HG02970 (cell line): ENCODE results near the gene OR10X1.

Experiments
- ATAC-seq: cut with Tn5 transposase; IDR thresholded peaks from one replicate; pipeline ENCODE4 v1.9.1; 2021; ENCODE audit warnings: mild to moderate bottlenecking, moderate library complexity, moderate number of reproducible peaks; ENCODE audit not compliant: unreplicated experiment, low FRiP score

Gene OR10X1

GRCh38 chr1:158579733-158580132 is at the start of gene OR10X1:
Gene OR10X1, minus strand, starts transcription at chr1:158579899. Its CDS starts 0 bp downstream, at chr1:158579899.
- no peak for ATAC-seq

DNA sequence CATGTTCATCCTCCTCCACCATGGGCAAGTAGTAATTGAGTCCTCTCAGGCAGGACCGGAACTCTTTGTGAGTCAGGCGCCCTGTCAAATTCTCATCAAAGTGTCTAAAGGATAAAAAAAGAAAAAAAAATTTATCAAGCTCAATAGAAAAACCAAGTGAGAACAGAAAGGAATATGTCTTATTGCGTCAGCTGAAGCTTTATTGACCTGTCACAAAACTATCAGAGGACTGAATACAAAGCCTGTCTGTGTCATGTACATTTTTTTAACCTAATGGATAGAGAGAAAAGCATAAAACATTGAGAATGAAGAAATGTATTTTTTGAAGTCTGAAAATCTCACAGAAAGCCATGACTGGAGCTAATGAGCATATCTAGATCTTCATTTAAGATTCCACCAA is 34.1 kb upstream of the OR10X1 start:
- ATAC-seq, result no peak

GRCh38 chr1:158611916-158612315 is 32.2 kb upstream of the OR10X1 start:
- ATAC-seq, result no peak

DNA sequence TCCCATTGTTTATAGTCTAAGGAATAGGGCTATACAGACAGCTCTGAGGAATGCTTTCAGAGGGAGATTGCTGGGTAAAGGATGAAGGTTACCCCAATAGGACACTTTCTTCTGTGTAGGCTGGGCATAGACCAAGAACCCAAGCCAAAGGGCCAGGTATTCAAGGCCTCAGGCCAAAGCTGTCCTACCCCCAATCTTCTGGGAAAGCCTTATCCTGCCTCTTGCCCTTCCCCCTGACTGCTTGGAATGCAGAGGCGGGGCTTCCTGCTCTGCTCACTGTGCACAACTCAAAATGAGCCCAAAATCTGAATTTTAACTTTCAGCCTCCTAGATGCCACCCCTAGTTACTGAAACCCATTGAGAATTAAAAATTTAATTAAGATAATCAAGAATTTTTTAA is 27.6 kb upstream of the OR10X1 start:
- ATAC-seq, result no peak

DNA sequence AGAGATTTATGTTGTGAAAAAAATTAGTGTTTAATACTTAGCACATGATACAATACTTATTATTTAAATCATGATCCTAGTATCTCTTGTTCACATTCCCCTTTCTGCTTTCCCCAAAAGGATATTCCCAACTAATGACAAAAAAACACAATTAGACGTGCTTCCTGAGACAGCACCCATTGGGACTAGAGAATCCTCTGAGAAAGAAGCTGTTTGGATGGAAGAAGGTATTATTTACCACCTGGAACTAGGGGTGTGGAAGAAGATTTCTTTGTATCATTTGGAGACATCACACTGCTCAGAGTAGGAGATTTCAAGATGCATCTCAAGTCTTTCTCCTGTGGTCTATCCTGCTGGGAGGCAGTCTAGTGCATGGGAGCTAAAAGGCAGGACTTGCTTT is 25.3 kb upstream of the OR10X1 start, which contains the start of gene OR10Z1:
TSS of gene OR10Z1 (plus strand) at position 301 of the 400 bp plus-strand sequence. CDS start 1,171 bp downstream, outside the sequence.
- ATAC-seq, result no peak

DNA sequence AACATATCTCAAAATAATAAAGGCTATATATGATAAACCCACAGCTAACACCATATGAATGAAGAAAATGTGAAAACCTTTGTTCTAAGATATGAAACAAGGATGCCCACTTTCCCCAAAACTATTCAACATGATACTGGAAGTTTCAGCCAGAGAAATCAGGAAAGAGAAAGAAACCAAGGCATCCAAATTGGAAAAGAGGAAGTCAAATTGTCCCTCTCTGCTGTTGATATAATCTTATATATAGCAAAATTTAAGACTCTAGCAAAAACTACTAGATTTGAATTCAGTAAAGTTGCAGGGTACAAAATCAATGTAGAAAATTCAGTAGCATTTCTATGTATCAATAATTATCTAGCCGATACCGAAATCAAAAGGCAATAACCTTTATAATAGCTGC is 21.0 kb upstream of the OR10X1 start:
- no peak for ATAC-seq

DNA sequence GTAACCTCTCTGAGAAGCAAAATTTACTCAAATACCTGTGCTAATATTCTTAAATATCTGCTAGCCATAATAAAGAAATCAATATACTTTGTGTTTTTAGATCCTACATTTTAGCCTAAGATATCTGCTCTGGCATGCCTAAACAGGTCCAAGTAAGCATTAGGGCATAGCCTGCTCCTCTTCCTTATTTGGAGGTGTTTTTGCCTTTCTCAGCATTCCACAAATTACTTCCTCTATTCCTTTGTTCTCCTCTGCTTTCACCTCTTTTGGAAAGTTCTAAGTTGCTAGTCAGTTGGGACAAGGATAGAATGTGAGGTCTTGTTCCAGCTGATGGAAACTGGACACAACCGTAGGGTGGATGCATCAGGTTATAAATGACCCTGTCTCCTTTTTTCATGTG is 7.2 kb upstream of the OR10X1 start:
- no peak for ATAC-seq

DNA sequence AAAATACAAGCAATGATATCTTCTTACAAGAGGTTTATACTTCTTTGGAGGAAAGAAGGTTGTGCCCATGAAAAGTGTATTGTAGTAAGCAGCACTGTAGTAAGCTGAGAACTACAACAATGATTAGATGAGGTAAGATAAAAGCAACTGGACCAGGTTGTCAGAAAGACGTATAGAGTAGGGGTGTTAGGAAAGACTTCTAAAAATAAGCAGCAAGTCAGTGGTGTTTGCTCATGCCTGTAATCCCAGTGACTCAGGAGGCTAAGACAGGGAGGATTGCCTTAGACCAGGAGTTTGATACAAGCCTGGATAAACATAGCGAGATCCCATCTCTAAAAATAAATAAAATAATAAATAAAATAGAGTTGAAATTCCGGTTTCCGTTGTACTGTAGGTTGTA is 4.3 kb upstream of the OR10X1 start:
- no peak for ATAC-seq

- no peak for ATAC-seq
These were observed 2.1 kb downstream of the OR10X1 start for GRCh38 chr1:158577561-158577960.

- no peak for ATAC-seq
These were observed 7.5 kb downstream of the OR10X1 start for GRCh38 chr1:158572226-158572625.

DNA sequence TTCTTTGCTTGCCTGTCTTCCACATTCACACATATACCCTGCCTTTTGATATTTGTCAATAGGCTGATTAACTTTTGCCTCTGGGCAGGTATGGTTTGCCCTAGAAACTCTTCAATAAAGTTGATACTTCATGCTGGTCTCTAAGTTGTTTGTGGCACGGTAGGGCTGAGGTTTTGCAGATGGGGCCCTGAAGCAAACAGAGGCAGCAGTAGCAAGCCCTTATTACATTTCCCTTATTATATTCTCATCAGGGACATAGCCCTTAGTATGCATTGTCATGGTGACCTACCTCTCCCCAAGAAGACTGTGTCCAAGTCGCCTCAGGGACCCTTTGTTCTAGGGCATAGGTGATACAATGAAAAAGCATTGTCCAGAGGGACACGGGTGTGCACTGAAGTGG is 9.2 kb downstream of the OR10X1 start, which contains the start of gene OR6P1:
TSS of gene OR6P1 (minus strand) at position 101 of the 400 bp plus-strand sequence. CDS start 6,976 bp downstream, outside the sequence.
- ATAC-seq, result no peak

DNA sequence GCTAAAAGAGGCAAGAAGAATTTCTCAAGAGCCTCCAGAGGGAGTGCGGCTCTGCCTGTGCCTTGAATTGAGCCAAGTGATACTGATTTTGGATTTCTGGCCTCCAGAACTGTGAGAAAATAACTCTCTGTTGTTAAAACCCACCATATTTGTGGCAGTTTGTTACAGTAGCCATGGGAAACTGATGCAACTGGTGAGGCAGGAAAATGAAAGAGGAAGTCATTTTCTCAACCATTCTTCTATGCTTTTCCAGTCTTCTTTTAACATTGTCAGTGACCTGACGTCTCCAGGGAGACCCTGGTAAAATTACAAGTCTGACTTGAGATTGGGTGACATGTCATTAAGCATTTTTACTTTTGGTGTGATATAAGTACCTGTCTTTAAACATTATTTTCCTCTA is 15.1 kb downstream of the OR10X1 start:
- ATAC-seq, result no peak

DNA sequence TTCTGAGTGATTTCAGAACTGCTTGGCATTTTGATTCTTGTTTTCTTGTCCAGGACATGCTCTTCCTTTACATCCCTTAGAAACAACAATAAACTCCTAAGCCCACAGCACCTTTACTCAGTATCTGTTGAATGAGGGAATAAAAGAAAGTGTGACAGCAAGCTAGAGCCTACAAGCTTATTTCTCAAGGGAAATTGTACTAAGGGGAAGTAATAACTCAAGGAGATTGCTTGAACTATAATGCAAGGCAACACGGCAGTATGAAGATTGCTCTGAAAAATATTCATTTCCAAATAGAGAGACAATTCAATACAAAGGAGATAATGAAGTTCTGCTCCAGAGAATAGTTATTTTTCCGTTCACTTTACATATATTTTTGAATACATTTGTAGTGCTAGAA is 15.8 kb downstream of the OR10X1 start:
- no peak for ATAC-seq

- no peak for ATAC-seq
These were observed 20.0 kb downstream of the OR10X1 start for GRCh38 chr1:158559696-158560095.

DNA sequence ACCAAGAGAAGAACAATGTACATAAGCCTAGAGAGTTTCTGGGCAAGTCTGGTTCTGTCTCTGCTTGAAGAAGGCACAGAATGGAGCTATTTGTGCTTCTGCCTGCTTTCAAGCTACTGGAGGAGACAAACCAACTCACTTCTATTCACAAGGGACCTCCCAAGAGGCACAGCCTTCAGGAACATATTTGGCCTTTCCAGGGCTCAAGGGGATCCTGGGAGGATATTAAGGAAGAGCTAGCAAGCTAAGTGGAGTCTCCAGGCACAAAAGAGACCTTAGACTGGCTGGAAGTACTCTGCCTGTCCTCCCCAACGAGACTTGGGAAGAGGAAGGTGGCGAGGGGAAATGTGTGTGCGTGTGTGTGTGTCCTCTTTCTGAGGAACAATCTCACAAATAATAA is 25.3 kb downstream of the OR10X1 start, which contains the start of gene OR6Y1:
TSS of gene OR6Y1 (minus strand) at position 54 of the 400 bp plus-strand sequence. CDS start 6,300 bp downstream, outside the sequence.
- no peak for ATAC-seq

- no peak for ATAC-seq
These were observed 27.4 kb downstream of the OR10X1 start for GRCh38 chr1:158552296-158552695.

DNA sequence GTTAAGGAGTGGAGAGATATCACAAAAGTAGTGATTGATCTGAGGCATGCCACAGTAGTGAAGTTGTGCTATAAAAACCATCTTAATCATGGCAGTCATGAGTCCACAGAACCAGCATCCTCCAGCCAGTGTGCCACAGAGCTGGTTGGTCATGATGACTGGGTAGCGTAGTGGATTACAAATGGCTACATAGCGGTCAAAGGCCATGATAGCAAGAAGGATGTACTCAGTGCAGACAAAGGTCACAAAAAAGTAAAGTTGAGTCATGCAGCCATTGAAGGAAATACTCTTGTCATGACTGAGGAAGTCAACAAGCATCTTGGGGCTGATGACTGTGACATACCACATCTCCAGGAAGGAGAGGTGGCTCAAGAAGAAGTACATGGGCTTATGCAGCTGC is 32.2 kb downstream of the OR10X1 start:
- no peak for ATAC-seq

- no peak for ATAC-seq
These were observed 42.1 kb downstream of the OR10X1 start for GRCh38 chr1:158537609-158538008.

DNA sequence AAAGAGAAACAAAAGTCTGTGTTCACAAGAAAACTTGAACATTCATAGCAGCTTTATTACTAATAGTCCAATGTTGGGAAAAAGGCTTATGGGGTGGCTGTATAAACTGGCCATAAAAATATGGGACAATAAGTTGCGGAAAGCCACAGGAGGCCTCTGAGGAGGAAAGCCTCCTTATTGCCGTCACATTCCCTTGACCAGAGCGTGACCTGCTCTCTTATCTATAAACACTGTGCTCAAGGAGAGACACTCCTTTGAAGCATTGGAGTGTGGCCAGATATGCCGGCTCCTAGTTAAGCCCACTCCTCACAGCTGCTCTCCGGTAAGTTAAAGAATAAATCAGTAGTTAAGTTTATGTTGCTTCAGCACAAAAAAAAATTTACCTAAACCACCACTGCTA is 45.2 kb downstream of the OR10X1 start:
- no peak for ATAC-seq
